ENCODE data around the gene TBC1D22A.

The TBC1D22A gene

GRCh38 chr22:46764779-46765485 is 2.5 kb downstream of the TBC1D22A start:
- ChIA-PET CTCF (interaction anchor here (0.7 to 1.7 kb wide), 3 partner anchors 9 to 36 kb away, joined by 3 to 4 read pairs (median 4); no protein-coding TSS in a partner anchor), POLR2A (no interaction called here)
- TF ChIP-seq, protein P1, sequence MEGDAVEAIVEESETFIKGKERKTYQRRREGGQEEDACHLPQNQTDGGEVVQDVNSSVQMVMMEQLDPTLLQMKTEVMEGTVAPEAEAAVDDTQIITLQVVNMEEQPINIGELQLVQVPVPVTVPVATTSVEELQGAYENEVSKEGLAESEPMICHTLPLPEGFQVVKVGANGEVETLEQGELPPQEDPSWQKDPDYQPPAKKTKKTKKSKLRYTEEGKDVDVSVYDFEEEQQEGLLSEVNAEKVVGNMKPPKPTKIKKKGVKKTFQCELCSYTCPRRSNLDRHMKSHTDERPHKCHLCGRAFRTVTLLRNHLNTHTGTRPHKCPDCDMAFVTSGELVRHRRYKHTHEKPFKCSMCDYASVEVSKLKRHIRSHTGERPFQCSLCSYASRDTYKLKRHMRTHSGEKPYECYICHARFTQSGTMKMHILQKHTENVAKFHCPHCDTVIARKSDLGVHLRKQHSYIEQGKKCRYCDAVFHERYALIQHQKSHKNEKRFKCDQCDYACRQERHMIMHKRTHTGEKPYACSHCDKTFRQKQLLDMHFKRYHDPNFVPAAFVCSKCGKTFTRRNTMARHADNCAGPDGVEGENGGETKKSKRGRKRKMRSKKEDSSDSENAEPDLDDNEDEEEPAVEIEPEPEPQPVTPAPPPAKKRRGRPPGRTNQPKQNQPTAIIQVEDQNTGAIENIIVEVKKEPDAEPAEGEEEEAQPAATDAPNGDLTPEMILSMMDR (IDR thresholded peaks at IDR 0.05; ENCODE audit: insufficient read depth, low read length, missing control alignments) = no peak
- H3K4me3 ChIP-seq (ENCODE audit: low read depth, low read length) = no peak overlapping the region
- DNase-seq (ENCODE audit: low read depth, low spot score) = no peak

DNA sequence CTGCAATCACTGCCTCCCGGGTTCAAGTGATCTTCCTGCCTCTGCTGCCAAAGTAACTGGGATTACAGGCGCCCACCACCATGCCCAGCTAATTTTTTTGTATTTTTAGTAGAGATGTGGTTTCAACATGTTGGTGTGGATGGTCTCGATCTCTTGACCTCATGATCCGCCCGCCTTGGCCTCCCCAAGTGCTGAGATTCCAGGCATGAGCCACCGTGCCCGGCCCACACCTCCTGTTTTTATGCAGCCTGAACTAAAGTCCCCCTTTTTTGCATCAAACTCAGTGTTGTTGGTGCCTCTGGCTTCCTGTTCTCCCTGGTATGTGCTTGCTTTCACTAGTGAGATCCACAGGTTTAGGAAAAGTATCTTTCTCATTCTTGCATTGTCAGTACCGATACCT is 4.2 kb downstream of the TBC1D22A start:
- TF ChIP-seq, protein P1 (IDR thresholded peaks at IDR 0.05; ENCODE audit: insufficient read depth, low read length, missing control alignments) = no peak
- ChIA-PET CTCF (no interaction called here), POLR2A (no interaction called here)
- no peak overlapping the region for H3K4me3 ChIP-seq (ENCODE audit: low read depth, low read length)
- no peak for DNase-seq (ENCODE audit: low read depth, low spot score)

DNA sequence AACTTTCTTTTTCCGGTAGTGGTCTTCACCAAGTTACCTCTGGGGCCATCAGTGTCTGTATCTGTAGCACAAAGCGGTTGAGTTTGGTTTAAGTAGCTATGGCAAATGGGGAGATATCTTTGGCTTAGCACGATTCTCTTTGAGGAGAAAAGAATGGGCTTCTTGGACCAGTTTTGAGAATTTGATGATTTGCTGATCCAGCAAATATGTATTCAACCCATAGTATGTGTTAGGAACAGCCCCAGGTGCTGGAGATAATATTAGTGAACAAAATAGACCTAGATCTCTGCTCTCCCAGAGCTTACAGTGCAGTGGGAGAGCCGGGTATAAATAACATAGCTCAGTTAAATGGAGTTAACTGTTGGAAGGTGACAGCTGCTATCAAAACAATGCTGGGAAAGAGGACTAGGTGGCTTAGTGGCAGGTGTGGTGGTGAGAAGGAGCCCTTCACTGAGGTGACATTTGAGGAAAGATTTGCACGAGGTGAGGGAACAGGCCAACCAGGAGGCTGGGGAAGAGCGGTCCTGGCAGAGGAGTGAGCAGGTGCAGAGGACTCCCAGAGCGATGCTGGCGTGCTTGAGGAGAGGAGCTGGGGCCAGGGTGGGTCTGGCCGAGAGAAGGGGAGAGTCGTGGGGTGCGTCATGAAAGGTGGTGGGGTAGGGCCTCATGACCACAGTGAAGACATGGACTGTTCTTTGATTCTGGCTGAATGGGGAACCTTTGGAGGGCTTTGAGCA is 5.0 kb downstream of the TBC1D22A start:
- DNase-seq (ENCODE audit: low read depth, low spot score) = no peak
- CTCF ChIA-PET = interaction anchor here (0.9 to 1.0 kb wide), 2 partner anchors 9 to 31 kb away, joined by 3 to 5 read pairs; no protein-coding TSS in a partner anchor
- TF ChIP-seq, protein P1 (IDR thresholded peaks at IDR 0.05; ENCODE audit: insufficient read depth, low read length, missing control alignments) = no peak
- POLR2A ChIA-PET = no interaction called here
- no peak overlapping the region for H3K4me3 ChIP-seq (ENCODE audit: low read depth, low read length)

DNA sequence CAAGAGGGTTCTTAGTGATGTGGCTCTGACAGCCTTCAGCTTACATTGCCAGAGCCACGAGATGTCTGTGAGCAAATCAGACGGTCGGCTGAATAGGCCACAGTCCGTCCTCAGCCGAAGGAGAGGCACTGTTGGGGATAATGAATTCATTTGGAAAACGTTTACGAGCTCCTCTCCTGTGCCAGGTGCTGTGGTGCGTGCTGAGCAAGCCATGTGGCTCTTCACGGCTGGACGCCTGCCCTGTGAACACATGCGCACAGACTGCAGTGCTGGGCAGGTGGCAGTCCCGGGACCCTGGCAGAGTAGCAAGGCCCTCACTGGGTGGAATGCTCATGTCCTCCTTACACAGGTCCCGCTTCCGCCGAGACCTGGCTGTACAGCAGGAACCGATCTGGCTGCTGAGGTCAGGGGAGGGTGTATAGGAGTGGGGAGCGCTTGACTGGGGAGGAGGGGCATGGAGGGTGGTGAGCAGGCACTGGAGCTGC is 6.8 kb downstream of the TBC1D22A start:
- ChIA-PET CTCF (interaction anchor here (1.6 kb wide), 1 partner anchor 29 kb away, joined by 3 read pairs; no protein-coding TSS in a partner anchor), POLR2A (no interaction called here)
- H3K4me3 ChIP-seq (ENCODE audit: low read depth, low read length) = no peak overlapping the region
- DNase-seq (ENCODE audit: low read depth, low spot score) = no peak
- TF ChIP-seq, protein P1 (IDR thresholded peaks at IDR 0.05; ENCODE audit: insufficient read depth, low read length, missing control alignments) = no peak

- ChIA-PET CTCF (interaction anchor here (1.6 kb wide), 1 partner anchor 28 kb away, joined by 3 read pairs; no protein-coding TSS in a partner anchor), POLR2A (no interaction called here)
- DNase-seq (ENCODE audit: low read depth, low spot score) = no peak
- TF ChIP-seq, protein P1 (IDR thresholded peaks at IDR 0.05; ENCODE audit: insufficient read depth, low read length, missing control alignments) = no peak
- no peak overlapping the region for H3K4me3 ChIP-seq (ENCODE audit: low read depth, low read length)
These were observed 7.3 kb downstream of the TBC1D22A start for GRCh38 chr22:46769706-46770105.

DNA sequence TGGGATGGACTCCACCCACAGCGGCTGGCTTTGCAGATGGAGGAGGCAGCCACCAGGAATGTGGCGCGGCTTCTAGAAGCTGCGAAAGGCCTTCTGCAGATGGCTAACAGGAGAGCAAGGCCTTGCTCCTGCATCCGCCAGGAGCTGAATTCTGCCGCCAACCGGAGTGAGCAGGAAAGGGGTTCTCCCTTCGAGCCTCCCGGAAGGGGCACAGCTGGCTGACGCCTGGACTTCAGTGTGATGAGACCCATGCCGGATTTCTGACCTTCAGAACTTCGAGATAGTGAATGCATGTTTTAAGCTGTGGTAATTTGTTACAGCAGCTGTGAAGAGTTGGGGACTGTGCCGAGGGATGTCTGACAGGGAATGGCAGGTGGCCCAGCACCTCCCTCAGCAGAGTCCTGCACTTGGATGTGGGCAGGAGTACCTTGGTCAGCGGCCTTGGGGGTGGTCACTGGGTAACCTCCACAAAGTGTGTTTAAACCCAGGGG is 7.7 kb downstream of the TBC1D22A start:
- ChIA-PET CTCF (interaction anchor here (1.0 to 1.6 kb wide), 2 partner anchors 28 to 34 kb away, joined by 3 read pairs; no protein-coding TSS in a partner anchor), POLR2A (interaction anchor here (0.7 kb wide), 1 partner anchor 8 kb away, joined by 3 read pairs; the partner anchor contains the start of gene TBC1D22A)
- TF ChIP-seq, protein P1 (IDR thresholded peaks at IDR 0.05; ENCODE audit: insufficient read depth, low read length, missing control alignments) = no peak
- no peak for DNase-seq (ENCODE audit: low read depth, low spot score)
- no peak overlapping the region for H3K4me3 ChIP-seq (ENCODE audit: low read depth, low read length)
